ENCODE measurements around the gene CFL1.
A peak's percentile ranks its signal among the peaks of the same experiment; 100 is the strongest.

Gene CFL1

GRCh38 chr11:65880027-65880426 is 22.0 kb upstream of the CFL1 start:
- H3K4me2 ChIP-seq (ENCODE audit: low read length) = no peak overlapping the region
- no peak overlapping the region for H3K27ac ChIP-seq
- H3K36me3 ChIP-seq (ENCODE audit: control insufficient read depth, insufficient read depth, low read length) = no peaks in the 10 kb centered on the region
- no peak overlapping the region for H3K9ac ChIP-seq
- no peaks in the 10 kb centered on the region for H3K9me3 ChIP-seq (ENCODE audit: control insufficient read depth, low read length)
- no peaks in the 10 kb centered on the region for H3K4me1 ChIP-seq
- no peak overlapping the region for H2AFZ ChIP-seq
- no peaks in the 10 kb centered on the region for H3K79me2 ChIP-seq
- H3K27me3 ChIP-seq (ENCODE audit: control insufficient read depth, insufficient read depth, low read length) = no peaks in the 10 kb centered on the region
- no peak overlapping the region for H3K4me3 ChIP-seq (ENCODE audit: low read depth, low read length)
- no peak for TF ChIP-seq CTCF (IDR thresholded peaks at IDR 0.05)

- no peaks in the 10 kb centered on the region for H3K79me2 ChIP-seq
- no peak within 1 kb of the TSS for H3K27ac ChIP-seq
- H3K27me3 ChIP-seq (ENCODE audit: control insufficient read depth, insufficient read depth, low read length) = no peaks in the 10 kb centered on the region
- no peak for TF ChIP-seq CTCF (IDR thresholded peaks at IDR 0.05)
- H3K4me1 ChIP-seq = no peaks in the 10 kb centered on the region
- H2AFZ ChIP-seq = no peak within 1 kb of the TSS
- H3K4me2 ChIP-seq (ENCODE audit: low read length) = no peak within 1 kb of the TSS
- H3K4me3 ChIP-seq (ENCODE audit: low read depth, low read length) = no peak within 1 kb of the TSS
- no peaks in the 10 kb centered on the region for H3K36me3 ChIP-seq (ENCODE audit: control insufficient read depth, insufficient read depth, low read length)
- H3K9ac ChIP-seq = no peak within 1 kb of the TSS
- no peaks in the 10 kb centered on the region for H3K9me3 ChIP-seq (ENCODE audit: control insufficient read depth, low read length)
Measured at GRCh38 chr11:65879617-65880016, 21.6 kb upstream of the CFL1 start, which contains the start of gene CTSW. Gene CTSW, plus strand, starts transcription at chr11:65879837. Its CDS starts 18 bp downstream, at chr11:65879855.

- Histone ChIP-seq H3K27me3 (ENCODE audit: control insufficient read depth, insufficient read depth, low read length) (no peaks in the 10 kb centered on the region), H3K9ac (no peak overlapping the region), H3K4me1 (no peaks in the 10 kb centered on the region)
Measured at GRCh38 chr11:65873318-65874156, 15.6 kb upstream of the CFL1 start.

GRCh38 chr11:65872586-65873317 is 14.8 kb upstream of the CFL1 start, which contains the start of gene EFEMP2:
Gene EFEMP2, minus strand, starts transcription at chr11:65872800. Its CDS starts 446 bp downstream, at chr11:65872354.
- Histone ChIP-seq H3K4me1 (no peaks in the 10 kb centered on the region), H3K27me3 (ENCODE audit: control insufficient read depth, insufficient read depth, low read length) (no peaks in the 10 kb centered on the region), H3K9ac (no peak within 1 kb of the TSS), H3K79me2 (no peaks in the 10 kb centered on the region), H3K36me3 (ENCODE audit: control insufficient read depth, insufficient read depth, low read length) (no peaks in the 10 kb centered on the region), H2AFZ (peak within 1 kb of the TSS; percentile 92), H3K4me2 (ENCODE audit: low read length) (peak within 1 kb of the TSS; percentile 86), H3K27ac (peak within 1 kb of the TSS; percentile 76), H3K9me3 (ENCODE audit: control insufficient read depth, low read length) (no peaks in the 10 kb centered on the region), H3K4me3 (ENCODE audit: low read depth, low read length) (peak within 1 kb of the TSS; percentile 60)
- no peak for TF ChIP-seq CTCF (IDR thresholded peaks at IDR 0.05)

More at GRCh38 chr11:65873318-65874156, 15.6 kb upstream of the CFL1 start:
- peak overlapping the region; percentile 76 for H3K27ac ChIP-seq
- TF ChIP-seq CTCF (IDR thresholded peaks at IDR 0.05) = no peak
- no peaks in the 10 kb centered on the region for H3K9me3 ChIP-seq (ENCODE audit: control insufficient read depth, low read length)
- H2AFZ ChIP-seq = peak overlapping the region; percentile 92
- H3K36me3 ChIP-seq (ENCODE audit: control insufficient read depth, insufficient read depth, low read length) = no peaks in the 10 kb centered on the region
- H3K4me2 ChIP-seq (ENCODE audit: low read length) = peak overlapping the region; percentile 86
- H3K4me3 ChIP-seq (ENCODE audit: low read depth, low read length) = peak overlapping the region; percentile 60
- no peaks in the 10 kb centered on the region for H3K79me2 ChIP-seq

Data from parathyroid adenoma (tissue), 2 donors.